HG03575 (cell line): ENCODE data around the gene ANO8.
"Not testable (repeated sequence)": the region's sequence is repeated elsewhere in the genome, so short reads cannot be mapped to it uniquely, and the experiment has no call there.

Source experiments
- ATAC-seq: cut with Tn5 transposase; IDR thresholded peaks from one replicate; pipeline ENCODE4 v1.9.1; 2021; ENCODE audit not compliant: unreplicated experiment, insufficient number of reproducible peaks, low FRiP score; ENCODE audit errors: extremely low read depth

ANO8 gene

DNA sequence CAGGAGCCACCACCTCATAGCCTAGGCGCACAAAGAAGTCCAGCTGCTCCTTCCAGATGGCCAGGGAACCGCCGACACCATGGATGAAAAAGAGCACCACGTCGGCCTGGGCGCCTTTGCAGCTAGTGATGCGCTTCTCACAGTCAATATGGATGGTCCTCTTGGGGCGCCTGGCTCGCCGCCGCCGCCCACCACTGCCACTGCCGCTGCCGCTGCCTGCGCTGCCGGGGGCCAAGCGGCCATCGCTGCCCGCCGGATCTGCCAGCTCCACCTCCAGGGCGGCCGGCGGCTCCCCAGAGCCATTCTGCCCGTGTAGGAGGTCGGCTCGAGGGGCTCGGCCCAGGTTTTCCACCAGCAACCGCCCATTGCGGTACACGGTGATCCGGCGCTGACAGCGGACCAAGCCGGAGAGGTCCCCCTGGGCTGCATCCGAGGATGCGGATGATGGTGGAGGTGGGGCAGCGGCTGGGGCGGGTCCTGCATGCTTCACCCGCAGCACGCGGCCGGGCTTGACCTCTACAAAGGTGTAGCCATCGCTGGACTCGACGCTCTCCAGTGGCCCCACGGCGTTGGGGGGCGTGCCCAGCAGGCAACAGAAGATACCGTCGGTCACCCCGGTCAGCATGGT lies 33.5 kb downstream of the ANO8 start:
- no peak for ATAC-seq

DNA sequence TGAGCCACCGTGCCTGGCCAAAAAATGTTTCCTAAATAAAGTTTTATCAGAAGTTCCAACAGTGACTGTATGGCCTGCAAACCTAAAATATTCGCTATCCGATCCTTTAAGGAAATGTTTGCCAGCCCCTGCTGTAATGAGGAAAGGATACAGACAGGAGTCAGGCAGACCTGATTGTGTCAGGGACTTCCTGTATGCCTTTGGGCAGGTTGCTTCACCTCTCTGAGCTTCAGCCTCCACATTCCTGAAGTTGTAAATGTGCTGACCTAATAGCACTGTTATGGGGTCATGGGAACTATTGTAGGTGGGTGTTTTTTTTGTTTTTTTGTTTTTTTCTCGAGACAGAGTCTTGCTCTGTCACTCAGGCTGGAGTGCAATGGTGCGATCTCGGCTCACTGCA lies 37.7 kb downstream of the ANO8 start:
- no peak for ATAC-seq

DNA sequence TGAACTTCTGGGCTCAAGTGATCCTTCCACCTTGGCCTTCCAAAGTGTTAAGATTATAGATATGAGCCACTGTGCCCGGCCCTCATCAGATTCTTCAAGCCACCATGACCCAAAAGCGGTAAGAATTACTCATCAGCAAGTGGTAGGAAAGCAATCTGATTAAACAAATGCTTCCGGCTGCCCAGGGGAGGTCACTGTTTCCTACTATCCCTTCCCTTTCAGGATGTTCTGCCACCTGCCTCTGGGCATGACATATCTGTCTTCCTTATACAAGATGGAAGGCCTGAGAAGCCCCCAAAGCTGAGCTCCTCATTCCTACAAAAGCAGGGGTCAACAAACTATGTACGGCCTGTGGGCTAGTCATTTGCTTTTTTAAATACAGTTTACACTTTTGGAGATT lies 38.4 kb downstream of the ANO8 start:
- ATAC-seq: no peak

DNA sequence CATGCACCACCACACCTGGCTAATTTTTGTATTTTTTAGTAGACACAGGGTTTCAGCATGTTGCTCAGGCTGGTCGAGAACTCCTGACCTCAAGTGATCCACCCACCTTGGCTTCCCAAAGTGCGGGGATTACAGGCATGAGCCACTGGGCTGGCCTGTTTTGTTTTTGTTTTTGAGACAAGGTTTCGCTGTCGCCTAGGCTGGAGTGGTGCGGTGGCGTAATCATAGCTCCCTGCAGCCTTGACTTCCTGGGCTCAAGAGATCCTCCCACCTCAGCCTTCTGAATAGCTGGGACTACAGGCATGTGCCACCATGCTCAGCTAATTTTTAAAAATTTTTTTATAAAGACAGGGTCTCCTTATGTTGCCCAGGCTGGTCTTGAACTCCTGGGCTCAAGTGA lies 39.1 kb downstream of the ANO8 start:
- ATAC-seq: not testable (repeated sequence)

DNA sequence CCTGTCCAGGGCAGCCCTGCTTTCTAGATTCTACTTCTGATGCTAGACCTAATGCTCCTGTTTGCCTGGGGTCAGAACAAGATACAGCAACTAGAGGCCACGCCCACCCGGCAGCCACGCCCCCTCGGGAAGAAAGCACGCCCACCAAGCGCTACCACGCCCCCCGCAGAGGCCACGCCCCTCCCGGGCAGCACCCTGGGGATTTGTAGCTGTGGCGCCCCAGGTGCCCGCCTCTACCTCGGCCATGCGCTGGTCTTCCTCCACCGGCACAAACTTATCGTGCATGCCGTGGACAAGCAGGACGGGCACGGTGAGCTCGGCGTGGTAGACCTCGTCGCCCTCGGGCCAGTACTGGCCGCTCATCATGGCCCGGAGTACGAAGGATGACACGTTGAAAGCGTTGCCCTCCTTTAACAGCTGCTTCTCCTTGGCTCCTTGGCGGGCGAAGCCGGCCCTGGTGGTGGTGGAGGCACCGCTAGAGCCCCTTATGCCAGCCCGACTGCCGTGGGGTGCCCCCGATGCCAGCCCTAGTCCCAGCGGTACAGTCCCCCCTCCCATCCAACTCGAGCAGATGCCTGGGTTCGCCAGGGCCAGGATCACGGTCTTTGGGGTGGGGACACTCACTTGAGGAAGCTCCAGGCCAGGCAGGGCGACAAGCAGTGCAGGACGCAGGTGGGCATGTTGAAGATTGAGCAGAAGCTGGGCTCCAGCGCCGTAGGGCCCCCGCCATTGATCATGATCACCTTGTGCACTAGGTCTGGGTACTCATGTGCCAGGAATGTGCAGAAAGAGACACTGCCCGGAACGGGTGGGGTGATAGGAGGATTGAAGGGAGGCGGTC lies 40.4 kb downstream of the ANO8 start:
- no peak for ATAC-seq

DNA sequence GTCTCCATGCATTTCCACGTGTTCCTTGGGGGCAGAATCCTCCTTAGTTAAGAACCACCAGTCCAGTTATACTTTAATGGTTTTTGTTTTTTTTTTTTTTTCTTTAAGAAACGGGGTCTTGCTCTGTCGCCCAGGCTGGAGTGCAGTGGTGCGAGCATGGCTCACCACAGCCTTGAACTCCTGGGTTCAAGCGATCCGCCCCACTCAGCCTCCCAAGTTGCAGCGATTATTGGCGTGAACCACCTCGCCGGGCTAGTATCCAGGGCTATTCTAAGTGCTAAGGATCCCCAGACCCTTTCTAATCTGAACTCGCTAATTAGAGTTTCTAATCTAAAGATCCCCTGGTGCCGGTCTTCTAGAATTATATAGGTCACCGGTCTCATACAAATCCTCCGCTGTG lies 41.0 kb downstream of the ANO8 start:
- no peak for ATAC-seq

DNA sequence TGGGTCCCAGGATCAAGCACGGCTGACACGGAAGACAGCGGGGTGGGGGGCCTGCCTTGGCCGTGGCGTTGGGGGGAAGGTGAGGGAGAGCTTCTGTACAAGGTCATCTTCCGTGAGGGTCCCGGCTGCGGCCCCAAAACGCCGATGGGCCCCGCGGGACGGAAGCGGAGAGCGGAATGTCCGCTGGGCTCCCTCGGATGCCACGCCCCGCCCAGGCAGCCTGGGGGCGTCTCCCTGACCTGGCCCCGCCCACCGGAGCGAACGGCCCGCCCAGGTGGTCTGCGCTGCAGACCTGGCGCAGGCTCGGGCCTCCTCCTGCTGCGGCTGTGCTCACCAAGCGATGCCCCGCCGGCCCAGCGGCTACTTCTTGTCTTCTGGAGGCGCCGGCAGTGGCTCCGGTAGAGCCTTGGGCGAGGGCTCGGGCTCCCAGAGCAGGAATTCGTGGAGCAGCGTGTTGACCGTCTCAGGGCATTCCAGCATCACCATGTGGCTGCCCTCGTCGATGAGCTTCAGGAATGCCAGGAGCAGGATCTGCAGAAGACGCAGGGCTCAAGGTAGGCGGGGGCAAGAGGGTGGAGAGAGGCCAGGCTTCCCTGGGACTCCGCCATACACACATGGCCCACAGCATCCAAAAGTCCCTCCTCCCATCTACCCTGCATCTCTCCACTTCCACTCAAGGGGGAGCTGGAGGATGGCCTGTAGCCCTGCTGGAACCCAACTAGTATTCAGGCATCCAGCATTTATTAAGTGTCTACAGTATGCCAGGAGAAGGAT lies 42.2 kb downstream of the ANO8 start:
- ATAC-seq: no peak

DNA sequence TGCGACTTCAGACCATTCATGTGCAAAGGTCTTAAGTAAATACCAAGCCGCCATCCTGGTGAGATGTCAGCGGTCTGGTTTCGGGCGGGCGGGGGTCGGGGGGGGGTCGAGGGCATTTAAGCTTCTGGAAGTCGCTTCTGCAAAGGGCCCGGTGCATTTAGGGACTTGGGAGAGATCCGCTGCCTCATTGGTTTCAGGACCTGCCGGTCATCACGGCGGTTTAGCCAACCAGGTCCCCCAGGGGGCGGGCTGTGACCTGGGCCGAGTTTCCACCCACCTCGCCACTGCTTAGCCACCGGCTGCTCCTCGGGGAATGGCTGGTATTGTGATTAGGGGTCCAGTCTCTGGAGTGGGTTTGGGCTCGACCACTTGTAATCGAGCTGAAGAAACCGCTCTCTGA lies 45.2 kb downstream of the ANO8 start:
- no peak for ATAC-seq

DNA sequence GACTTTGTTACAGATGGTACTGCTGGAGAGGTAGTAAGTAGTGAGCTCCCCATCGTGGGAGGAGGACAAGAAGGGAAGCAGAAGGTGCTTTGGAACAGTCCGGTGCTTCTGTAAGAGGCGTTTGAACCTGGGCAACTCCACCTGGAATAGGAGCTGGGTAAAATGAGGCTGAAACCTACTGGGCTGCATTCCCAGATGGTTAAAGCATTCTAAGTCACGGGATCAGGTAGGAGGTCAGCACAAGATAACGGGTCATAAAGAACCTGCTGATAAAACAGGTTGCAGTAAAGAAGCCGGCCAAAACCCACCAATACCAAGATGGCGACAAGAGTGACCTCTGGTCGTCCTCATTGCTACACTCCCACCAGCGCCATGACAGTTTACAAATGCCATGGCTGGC lies 47.9 kb downstream of the ANO8 start:
- ATAC-seq: no peak

DNA sequence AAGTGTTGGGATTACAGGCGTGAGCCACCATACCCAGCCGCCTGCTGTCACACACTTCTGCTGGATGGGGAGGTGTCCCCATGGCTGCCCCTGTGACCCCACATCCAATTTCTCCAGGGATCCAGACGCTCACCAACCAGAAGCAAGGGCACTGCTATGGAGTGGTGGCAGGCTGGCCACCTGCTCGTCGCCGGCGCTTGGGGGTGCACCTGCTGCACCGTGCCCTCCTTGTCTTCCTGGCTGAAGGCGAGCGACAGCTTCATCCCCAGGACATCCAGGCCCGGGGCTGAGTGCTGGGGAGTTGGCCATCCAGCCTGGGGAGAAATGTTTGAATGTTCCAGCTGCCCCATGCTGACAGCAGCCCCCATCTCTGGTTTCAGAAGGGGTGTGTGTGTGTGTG lies 48.4 kb downstream of the ANO8 start:
- no peak for ATAC-seq

DNA sequence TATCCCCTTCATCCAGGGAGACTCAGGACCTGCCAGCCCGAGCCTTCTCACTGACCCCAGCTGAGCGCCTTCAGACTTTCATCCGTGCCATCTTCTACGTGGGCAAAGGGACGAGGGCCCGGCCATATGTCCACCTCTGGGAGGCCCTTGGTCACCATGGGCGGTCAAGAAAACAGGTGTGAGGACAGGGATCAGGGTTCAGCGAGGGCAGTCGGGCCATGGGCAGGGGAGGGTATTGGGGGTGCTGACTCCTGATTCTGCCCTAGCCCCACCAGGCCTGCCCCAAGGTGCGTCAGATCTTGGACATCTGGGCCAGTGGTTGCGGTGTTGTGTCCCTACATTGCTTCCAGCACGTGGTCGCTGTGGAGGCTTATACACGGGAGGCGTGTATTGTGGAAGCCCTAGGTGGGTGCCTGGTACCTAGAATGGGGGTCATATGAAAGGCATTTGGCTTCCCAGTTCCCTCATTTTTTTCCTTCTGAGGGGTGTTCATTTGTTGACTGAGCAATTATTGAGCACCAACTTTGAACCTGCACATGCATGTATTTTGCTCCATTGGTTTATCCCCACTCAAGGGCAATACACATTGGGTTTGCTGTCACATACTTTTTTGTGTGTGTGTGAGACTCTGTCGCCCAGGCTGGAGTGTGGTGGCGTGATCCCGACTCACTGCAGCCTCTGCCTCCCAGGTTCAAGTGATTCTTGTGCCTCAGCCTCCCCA lies 49.1 kb downstream of the ANO8 start:
- ATAC-seq: no peak

DNA sequence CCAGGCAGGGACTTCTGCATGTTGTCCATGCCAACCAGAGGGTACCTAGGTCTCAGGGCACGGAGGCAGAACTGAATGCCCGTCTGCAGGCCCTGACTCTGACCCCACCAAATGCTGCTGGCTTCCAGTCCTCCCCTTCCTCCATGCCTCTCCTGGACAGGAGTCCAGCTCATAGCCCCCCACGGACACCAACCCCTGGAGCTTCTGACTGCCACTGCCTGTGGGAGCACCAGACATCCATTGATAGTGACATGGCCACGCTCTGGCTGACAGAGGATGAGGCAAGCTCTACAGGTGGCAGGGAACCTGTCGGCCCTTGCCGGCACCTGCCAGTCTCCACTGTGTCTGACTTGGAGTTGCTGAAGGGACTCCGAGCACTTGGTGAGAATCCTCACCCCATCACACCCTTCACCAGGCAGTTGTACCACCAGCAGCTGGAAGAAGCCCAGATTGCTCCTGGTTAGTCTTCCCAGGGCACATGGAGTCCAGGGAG lies 51.1 kb downstream of the ANO8 start:
- no peak for ATAC-seq

DNA sequence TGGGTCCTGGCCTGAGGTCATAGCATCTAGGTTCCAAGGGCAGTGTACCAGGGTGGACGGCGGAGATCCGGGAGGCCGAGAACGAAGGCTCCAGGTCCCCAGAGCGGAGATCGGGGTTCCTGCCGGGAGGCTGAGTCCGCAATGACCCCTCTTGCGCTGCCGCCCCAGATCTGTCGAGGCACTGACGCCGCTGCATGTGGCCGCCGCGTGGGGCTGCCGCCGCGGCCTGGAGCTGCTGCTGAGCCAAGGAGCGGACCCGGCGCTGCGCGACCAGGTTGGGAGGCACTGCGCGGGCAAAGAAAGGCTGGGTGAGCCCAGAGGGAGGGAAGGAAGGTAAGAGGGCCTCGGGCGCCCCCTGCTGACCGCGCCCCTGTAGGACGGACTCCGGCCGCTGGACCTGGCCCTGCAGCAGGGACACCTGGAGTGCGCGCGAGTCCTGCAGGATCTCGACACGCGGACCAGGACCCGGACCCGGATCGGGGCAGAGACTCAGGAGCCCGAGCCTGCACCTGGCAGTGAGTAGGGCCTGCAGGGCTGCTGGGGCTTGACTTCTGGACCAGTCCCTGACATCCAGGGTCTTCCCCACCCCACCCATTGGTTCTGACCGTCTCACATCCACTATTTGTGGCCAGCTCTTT lies 52.0 kb downstream of the ANO8 start:
- ATAC-seq: no peak

DNA sequence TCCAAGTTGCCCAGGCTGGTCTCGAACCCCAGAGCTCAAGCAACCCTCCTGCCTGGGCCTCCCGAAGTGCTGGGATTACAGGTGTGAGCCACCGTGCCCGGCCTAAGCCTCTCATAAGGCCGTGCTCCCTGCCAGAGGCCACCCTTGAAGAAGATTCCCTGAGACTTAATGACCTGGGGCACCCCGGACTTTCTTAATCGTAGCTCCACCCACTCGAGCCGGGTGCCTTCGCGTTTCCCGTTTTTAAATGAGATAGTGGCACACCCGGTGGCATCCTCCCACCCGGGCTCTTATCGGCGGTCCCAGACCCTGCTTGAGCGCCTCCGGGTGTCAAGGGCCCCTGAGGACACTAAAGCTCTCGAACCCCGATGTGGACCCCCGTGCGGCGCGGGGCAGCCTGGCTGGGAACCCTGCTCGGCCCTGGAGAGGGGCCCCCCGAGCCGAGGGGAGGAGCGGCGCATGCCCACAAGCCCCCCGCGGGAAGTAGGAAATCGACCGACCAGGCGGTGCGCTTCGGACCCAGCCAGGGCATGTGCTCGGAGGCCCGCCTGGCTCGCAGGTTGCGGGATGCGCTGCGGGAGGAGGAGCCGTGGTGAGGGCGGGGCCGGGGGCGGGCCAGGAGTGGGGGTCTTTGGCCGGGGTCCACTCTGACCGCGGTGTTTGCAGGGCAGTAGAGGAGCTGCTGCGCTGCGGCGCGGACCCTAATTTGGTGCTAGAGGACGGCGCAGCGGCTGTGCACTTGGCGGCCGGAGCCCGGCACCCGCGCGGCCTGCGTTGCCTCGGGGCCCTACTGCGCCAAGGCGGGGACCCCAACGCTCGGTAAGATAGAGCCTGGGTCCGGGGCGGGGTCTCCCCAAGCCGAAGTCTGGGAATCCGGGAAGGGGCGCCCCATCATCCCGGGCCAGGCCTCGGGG lies 53.0 kb downstream of the ANO8 start, which contains the start of gene ANKLE1:
TSS of gene ANKLE1 (plus strand) at position 511 of the 914 bp plus-strand sequence. CDS start at position 531, 20 bp downstream.
- no peak for ATAC-seq

DNA sequence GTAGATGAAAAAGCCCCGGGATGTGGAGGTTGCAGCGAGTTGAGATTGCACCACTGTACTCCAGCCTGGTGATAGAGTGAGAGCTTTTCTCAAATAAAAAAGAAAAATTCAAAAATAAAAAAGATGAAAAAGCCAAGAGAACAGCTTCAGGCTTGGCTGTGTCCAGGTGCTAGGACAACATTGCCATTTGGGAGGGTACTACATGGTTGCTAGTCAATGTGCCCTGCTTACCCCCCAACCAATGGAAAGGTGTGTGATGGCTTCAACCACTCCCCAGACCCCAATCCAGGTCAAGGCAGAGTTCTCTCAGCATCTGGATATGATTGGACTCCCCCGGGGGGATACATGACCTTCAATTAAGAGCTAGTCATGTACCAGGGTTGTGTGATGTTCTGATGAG lies 55.2 kb downstream of the ANO8 start:
- ATAC-seq: no peak

DNA sequence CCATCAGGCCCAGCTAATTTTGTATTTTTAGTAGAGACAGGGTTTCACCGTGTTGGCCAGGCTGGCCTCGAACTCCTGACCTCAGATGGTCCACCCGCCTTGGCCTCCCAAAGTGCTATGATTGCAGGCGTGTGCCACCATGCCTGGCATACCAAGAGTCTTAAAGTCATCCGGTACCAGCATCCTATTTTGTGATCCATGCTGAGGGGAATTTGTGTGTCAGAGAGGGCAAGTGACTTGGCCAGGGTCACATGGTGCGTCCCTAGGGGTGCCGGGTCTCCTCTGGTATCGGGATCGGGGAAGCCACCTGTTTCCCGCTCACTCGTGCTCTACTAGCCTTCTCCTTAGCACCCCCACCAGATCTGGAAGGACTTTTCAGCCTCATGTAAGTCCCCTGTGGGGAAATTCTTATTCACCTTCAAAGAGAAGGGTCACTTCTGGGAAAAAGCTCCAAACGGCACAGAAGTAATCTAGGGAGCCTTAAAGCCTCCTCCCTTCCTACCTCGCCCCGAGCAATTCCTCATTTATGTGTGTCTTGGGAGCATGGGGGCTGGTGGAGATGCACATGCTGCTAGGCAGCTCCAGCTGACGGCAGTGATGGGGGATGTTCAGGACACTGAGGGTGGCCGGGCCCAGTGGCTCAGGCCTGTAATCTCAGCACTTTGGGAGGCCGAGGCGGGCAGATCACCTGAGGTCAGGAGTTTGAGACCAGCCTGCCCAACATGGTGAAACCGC lies 59.0 kb downstream of the ANO8 start:
- no peak for ATAC-seq

DNA sequence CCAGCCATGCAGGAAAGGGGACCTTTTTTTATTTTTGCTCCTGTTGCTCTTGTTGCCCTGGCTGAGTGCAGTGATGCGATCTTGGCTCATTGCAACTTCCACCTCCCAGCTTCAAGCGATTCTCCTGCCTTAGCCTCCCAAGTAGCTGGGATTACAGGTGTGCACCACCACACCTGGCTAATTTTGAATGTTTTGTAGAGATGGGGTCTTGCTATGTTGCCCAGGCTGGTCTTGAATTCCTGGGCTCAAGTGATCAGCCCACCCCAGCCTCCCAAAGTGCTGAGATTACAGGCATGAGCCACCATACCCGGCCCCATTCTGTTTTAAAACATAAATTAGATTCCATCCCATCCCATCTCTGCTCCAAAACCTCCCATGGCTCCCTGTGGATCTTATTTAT lies 59.8 kb downstream of the ANO8 start:
- not testable (repeated sequence) for ATAC-seq
